Keratinocyte (primary cell): ENCODE data around the gene FNDC3A. TPM values are rescaled to one million over a fixed set of nuclear protein-coding genes. Genes with fewer than 3 reads are reported as not detected.

ENCODE experiments used
- DNase-seq: peaks from one replicate; pipeline ENCODE4 v3.0.0-alpha.2; 2011; ENCODE audit warnings: low read depth, missing footprints, low spot score
- FAIRE-seq: peaks from 2 replicates; lab custom pipeline; 2011; peaks lifted over from hg19 to GRCh38; lab: Jason Lieb, UNC
- H2AFZ ChIP-seq: 2 replicates; pipeline ENCODE4 v1.6.0; 2012; ENCODE audit warnings: low read length, control low read depth, inconsistent platforms; ENCODE audit not compliant: control insufficient read depth
- H3K27ac ChIP-seq: 2 replicates; pipeline ENCODE4 v1.5.1; 2011; ENCODE audit warnings: low read length; ENCODE audit not compliant: control insufficient read depth, insufficient read depth
- H3K27me3 ChIP-seq: 3 replicates; pipeline ENCODE4 v1.6.0; 2011; ENCODE audit warnings: low read length; ENCODE audit not compliant: control insufficient read depth, insufficient read depth; ENCODE audit errors: extremely low read depth
- H3K36me3 ChIP-seq, 2 experiments: 2 replicates in 1 of 2; 3 replicates in 1 of 2; pipeline ENCODE4 v1.5.1; 2011; ENCODE audit warnings: low read length in 2 of 2, mild to moderate bottlenecking in 1 of 2; ENCODE audit not compliant: control insufficient read depth in 2 of 2, insufficient read depth in 2 of 2; ENCODE audit errors: extremely low read depth in 1 of 2
- H3K4me1 ChIP-seq: 3 replicates; pipeline ENCODE4 v1.5.1; 2011; ENCODE audit warnings: low read length; ENCODE audit not compliant: control insufficient read depth, insufficient read depth; ENCODE audit errors: extremely low read depth
- H3K4me2 ChIP-seq: 3 replicates; pipeline ENCODE4 v1.6.0; 2011; ENCODE audit warnings: low read depth, low read length; ENCODE audit not compliant: control insufficient read depth, insufficient read depth; ENCODE audit errors: extremely low read depth
- H3K4me3 ChIP-seq, 3 experiments: fragments of 200-600 bp in 1 of 3; sonication (generic) in 1 of 3; 2 replicates in 2 of 3; 3 replicates in 1 of 3; pipeline ENCODE4 v1.5.1; 2011 to 2016; ENCODE audit warnings: low read length in 3 of 3, mild to moderate bottlenecking in 3 of 3, control low read depth in 2 of 3, inconsistent platforms in 1 of 3, low read depth in 1 of 3, mixed read lengths in 1 of 3, mixed run types in 1 of 3, moderate library complexity in 1 of 3; ENCODE audit not compliant: control insufficient read depth in 2 of 3, insufficient read depth in 2 of 3; ENCODE audit errors: extremely low read depth in 1 of 3
- H3K79me2 ChIP-seq: 2 replicates; pipeline ENCODE4 v1.6.0; 2012; ENCODE audit warnings: low read length; ENCODE audit not compliant: control insufficient read depth, insufficient read depth
- H3K9ac ChIP-seq: 3 replicates; pipeline ENCODE4 v1.6.0; 2011; ENCODE audit warnings: low read length; ENCODE audit not compliant: control insufficient read depth, insufficient read depth; ENCODE audit errors: extremely low read depth
- H3K9me1 ChIP-seq: 3 replicates; pipeline ENCODE4 v1.6.0; 2011; ENCODE audit warnings: low read length; ENCODE audit not compliant: control insufficient read depth, insufficient read depth; ENCODE audit errors: extremely low read depth
- H3K9me3 ChIP-seq: 2 replicates; pipeline ENCODE4 v1.5.1; 2012; ENCODE audit warnings: low read depth, low read length; ENCODE audit not compliant: control insufficient read depth
- H4K20me1 ChIP-seq: 3 replicates; pipeline ENCODE4 v1.6.0; 2011; ENCODE audit warnings: low read length; ENCODE audit not compliant: control insufficient read depth, insufficient read depth; ENCODE audit errors: extremely low read depth
- EZH2 ChIP-seq: IDR thresholded peaks from one replicate; pipeline ENCODE4 v1.6.1; 2012; ENCODE audit warnings: inconsistent platforms, mild to moderate bottlenecking, low read length, moderate library complexity
- dilution Hi-C: fragments of 300-500 bp; cut with MboI; formaldehyde crosslinking; loops from one replicate; pipeline ENCODE4 v1.7.0; 2020; ENCODE audit warnings: low sequenced_read_pairs; ENCODE audit not compliant: extremely low pct_ligation_motif_present
- polyA plus RNA-seq, 5 experiments: library from polyadenylated mRNA; depleted of rRNA in 3 of 5; stranded (reverse) in 3 of 5; stranded (forward) in 1 of 5; unstranded in 1 of 5; fragments of >200 nt; gene quantifications; 1 replicate in 1 of 5; 2 replicates in 3 of 5; 3 replicates in 1 of 5; pipeline versions ENCODE4 v1.2.1 to v1.2.3, GENCODE V29; 2011 to 2012; ENCODE audit warnings: missing spikeins in 2 of 5, low read depth in 1 of 5, low replicate concordance in 1 of 5
- TF ChIP-seq, protein P1 (sequence below), 3 experiments: IDR thresholded peaks in 1 of 3; conservative IDR thresholded peaks in 1 of 3; optimal IDR thresholded peaks in 1 of 3; 2 replicates in 2 of 3; 3 replicates in 1 of 3; pipeline versions ENCODE3 to v1.5.1; 2011; ENCODE audit warnings: low read length in 3 of 3, mild to moderate bottlenecking in 3 of 3, moderate library complexity in 2 of 3, control low read depth in 1 of 3, inconsistent platforms in 1 of 3; ENCODE audit not compliant: insufficient read depth in 2 of 3; ENCODE audit errors: extremely low read depth in 1 of 3

FNDC3A gene
- polyA plus RNA-seq, 1 donor (not counting 4 experiments of a cell fraction or from before 2014, with no cell fraction given): 28.4 TPM

DNA sequence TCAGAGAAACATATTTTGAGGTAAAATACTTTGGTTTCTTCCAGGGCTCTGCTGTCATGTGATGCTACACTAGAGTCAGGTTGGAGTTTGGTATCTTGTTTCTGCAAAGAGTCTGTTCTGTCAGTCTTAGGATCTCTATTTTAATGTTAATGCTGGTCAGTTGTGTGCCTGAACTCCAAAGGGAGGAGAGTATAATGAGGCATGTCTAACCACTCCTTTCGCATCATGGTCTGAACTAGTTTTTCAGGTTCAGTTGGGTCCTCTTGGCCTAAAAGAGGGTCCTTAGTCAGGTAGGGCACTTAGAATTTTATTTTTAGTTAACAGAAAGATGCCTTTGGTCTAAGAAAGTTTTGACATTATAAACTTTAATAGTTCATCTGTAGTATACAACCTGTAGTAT lies 78.2 kb downstream of the FNDC3A start:
- H3K4me2 ChIP-seq: no peak overlapping the region
- no peaks in the 10 kb centered on the region for H4K20me1 ChIP-seq
- TF ChIP-seq, protein P1, sequence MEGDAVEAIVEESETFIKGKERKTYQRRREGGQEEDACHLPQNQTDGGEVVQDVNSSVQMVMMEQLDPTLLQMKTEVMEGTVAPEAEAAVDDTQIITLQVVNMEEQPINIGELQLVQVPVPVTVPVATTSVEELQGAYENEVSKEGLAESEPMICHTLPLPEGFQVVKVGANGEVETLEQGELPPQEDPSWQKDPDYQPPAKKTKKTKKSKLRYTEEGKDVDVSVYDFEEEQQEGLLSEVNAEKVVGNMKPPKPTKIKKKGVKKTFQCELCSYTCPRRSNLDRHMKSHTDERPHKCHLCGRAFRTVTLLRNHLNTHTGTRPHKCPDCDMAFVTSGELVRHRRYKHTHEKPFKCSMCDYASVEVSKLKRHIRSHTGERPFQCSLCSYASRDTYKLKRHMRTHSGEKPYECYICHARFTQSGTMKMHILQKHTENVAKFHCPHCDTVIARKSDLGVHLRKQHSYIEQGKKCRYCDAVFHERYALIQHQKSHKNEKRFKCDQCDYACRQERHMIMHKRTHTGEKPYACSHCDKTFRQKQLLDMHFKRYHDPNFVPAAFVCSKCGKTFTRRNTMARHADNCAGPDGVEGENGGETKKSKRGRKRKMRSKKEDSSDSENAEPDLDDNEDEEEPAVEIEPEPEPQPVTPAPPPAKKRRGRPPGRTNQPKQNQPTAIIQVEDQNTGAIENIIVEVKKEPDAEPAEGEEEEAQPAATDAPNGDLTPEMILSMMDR (optimal IDR thresholded peaks at IDR 0.05 in 1 of 3, IDR thresholded peaks at IDR 0.05 in 1 of 3, conservative IDR thresholded peaks at IDR 0.05 in 1 of 3; ENCODE audit: extremely low read depth in 1 of 3, insufficient read depth in 2 of 3, low read length in 3 of 3): no peak
- TF ChIP-seq EZH2: no peak
- DNase-seq: no peak
- H3K79me2 ChIP-seq: peaks cover 3% of the 10 kb centered on the region
- no peaks in the 10 kb centered on the region for H3K9me1 ChIP-seq
- FAIRE-seq: no peak
- H3K4me1 ChIP-seq: peaks cover 20% of the 10 kb centered on the region
- H3K36me3 ChIP-seq: no peaks in the 10 kb centered on the region
- H3K27me3 ChIP-seq: no peaks in the 10 kb centered on the region
- H3K9ac ChIP-seq: no peak overlapping the region
- H2AFZ ChIP-seq: no peak overlapping the region
- H3K9me3 ChIP-seq: no peaks in the 10 kb centered on the region
- dilution Hi-C loops: no loop called here
- no peak overlapping the region for H3K27ac ChIP-seq
- no peak overlapping the region for H3K4me3 ChIP-seq

DNA sequence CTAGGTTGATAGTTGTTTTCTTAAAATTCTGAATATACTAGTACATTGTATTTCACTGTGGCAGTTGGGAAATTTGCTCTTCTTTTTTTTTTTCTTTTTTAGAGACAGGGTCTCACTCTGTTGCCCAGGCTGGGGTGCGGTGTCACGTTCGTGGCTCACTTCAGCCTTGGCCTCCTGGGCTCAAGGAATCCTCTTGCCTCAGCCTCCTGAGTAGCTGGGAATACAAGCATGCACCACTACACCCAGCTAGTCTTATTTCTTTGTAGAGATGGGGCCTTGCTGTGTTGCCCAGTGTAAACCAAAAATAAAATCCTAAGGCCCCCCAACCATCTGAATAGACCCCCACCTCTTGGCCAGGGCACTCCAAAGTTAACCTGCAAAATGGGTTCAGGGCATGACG lies 79.3 kb downstream of the FNDC3A start:
- Histone ChIP-seq H3K4me3 (no peak overlapping the region), H3K9me3 (no peaks in the 10 kb centered on the region), H3K27me3 (no peaks in the 10 kb centered on the region), H2AFZ (no peak overlapping the region), H3K4me2 (no peak overlapping the region), H3K79me2 (peaks cover 3% of the 10 kb centered on the region), H3K27ac (no peak overlapping the region), H3K9me1 (no peaks in the 10 kb centered on the region), H3K4me1 (peaks cover 20% of the 10 kb centered on the region), H4K20me1 (no peaks in the 10 kb centered on the region), H3K9ac (no peak overlapping the region), H3K36me3 (no peaks in the 10 kb centered on the region)
- no peak for TF ChIP-seq EZH2
- TF ChIP-seq, protein P1 (optimal IDR thresholded peaks at IDR 0.05 in 1 of 3, IDR thresholded peaks at IDR 0.05 in 1 of 3, conservative IDR thresholded peaks at IDR 0.05 in 1 of 3; ENCODE audit: extremely low read depth in 1 of 3, insufficient read depth in 2 of 3, low read length in 3 of 3): no peak
- dilution Hi-C loops: no loop called here
- no peak for FAIRE-seq
- no peak for DNase-seq
